ENCODE results near the gene SLC2A9.

- no peak for TF ChIP-seq CTCF (IDR thresholded peaks at IDR 0.05)
- TF ChIP-seq POLR2A (IDR thresholded peaks at IDR 0.05; ENCODE audit: low read depth): no peak
Measured at GRCh38 chr4:10020871-10021652, at the start of gene SLC2A9.
